ENCODE data around the gene MAPK14. TPM values are rescaled to one million over a fixed set of nuclear protein-coding genes. Genes with fewer than 3 reads are reported as not detected.

Gene MAPK14
- total and polyA plus RNA-seq, 9 of the 15 experiments (the other 6 are each of a cell fraction or from before 2014, with no cell fraction given), result 8.8 to 62.7 (median 35.5) TPM

- TF ChIP-seq ETV6 (IDR thresholded peaks at IDR 0.05; ENCODE audit: borderline replicate concordance in 1 of 2, low read depth in 2 of 2, low read length in 1 of 2) (no peak), ETV6 (CRISPR knock-in tag; IDR thresholded peaks at IDR 0.05; ENCODE audit: borderline replicate concordance) (peak; percentile 80; the same call in 1 of the 2 replicates), E2F4 (CRISPR knock-in tag; IDR thresholded peaks at IDR 0.05; ENCODE audit: low read depth) (0 out of 2 replicates have a peak, but pooled peaks have one; percentile 12), RBFOX2 (IDR thresholded peaks at IDR 0.05; ENCODE audit: low read depth, low read length) (no peak), TRIM24 (IDR thresholded peaks at IDR 0.05) (no peak), CREBBP (IDR thresholded peaks at IDR 0.05; ENCODE audit: low read depth, low read length) (no peak), HMGXB4 (CRISPR knock-in tag; IDR thresholded peaks at IDR 0.05) (no peak), PATZ1 (CRISPR knock-in tag; IDR thresholded peaks at IDR 0.05; ENCODE audit: borderline replicate concordance) (no peak), CEBPG (CRISPR knock-in tag; IDR thresholded peaks at IDR 0.05) (no peak), CEBPG (tag; conservative IDR thresholded peaks at IDR 0.05 in 1 of 2, IDR thresholded peaks at IDR 0.05 in 1 of 2) (no peak), GABPB2 (CRISPR knock-in tag; conservative IDR thresholded peaks at IDR 0.05) (no peak), TOE1 (IDR thresholded peaks at IDR 0.05; ENCODE audit: borderline replicate concordance) (no peak), TOE1 (CRISPR knock-in tag; IDR thresholded peaks at IDR 0.05; ENCODE audit: borderline replicate concordance, low read depth) (peak; percentile 64; the same call in 1 of the 2 replicates), ZBTB33 (CRISPR knock-in tag; IDR thresholded peaks at IDR 0.05) (peak; percentile 77), EP400 (IDR thresholded peaks at IDR 0.05) (peak; percentile 55), MAFG (tag; conservative IDR thresholded peaks at IDR 0.05) (no peak), CREB1 (IDR thresholded peaks at IDR 0.05) (no peak), CREB1 (CRISPR knock-in tag; IDR thresholded peaks at IDR 0.05) (0 out of 2 replicates have a peak, but pooled peaks have one; percentile 40), ARID2 (IDR thresholded peaks at IDR 0.05) (peak; percentile 97)
Measured at GRCh38 chr6:36094753-36095496, 67.3 kb downstream of the MAPK14 start (continued).
